ENCODE data around the gene CCDC28B. TPM values are rescaled to one million over a fixed set of nuclear protein-coding genes. Genes with fewer than 3 reads are reported as not detected.
A peak's percentile ranks its signal among the peaks of the same experiment; 100 is the strongest.

The CCDC28B gene
- total and polyA plus RNA-seq, 2 of the 13 experiments (the other 11 are each of a cell fraction or from before 2014, with no cell fraction given), result 2.6 to 3.5 TPM

- peak; percentile 47; the same call in 1 of the 2 replicates for TF ChIP-seq HDAC2 (CRISPR knock-in tag; IDR thresholded peaks at IDR 0.05)
- TF ChIP-seq BCL6 (CRISPR knock-in tag; IDR thresholded peaks at IDR 0.05), result peak; percentile 53
- no peak for TF ChIP-seq GZF1 (CRISPR knock-in tag; IDR thresholded peaks at IDR 0.05)
- no peak for TF ChIP-seq HOXA9 (CRISPR knock-in tag; IDR thresholded peaks at IDR 0.05; ENCODE audit: borderline replicate concordance)
- no peak for TF ChIP-seq ZBTB42 (CRISPR knock-in tag; IDR thresholded peaks at IDR 0.05)
- TF ChIP-seq ZNF263 (CRISPR knock-in tag; IDR thresholded peaks at IDR 0.05), result no peak
- no peak for TF ChIP-seq HINFP (CRISPR knock-in tag; IDR thresholded peaks at IDR 0.05; ENCODE audit: low read depth)
- no peak for TF ChIP-seq ZC3H4 (CRISPR knock-in tag; IDR thresholded peaks at IDR 0.05; ENCODE audit: borderline replicate concordance)
- TF ChIP-seq ARHGAP35 (CRISPR knock-in tag; IDR thresholded peaks at IDR 0.05; ENCODE audit: borderline replicate concordance), result no peak
- no peak for TF ChIP-seq ZBTB1 (CRISPR knock-in tag; IDR thresholded peaks at IDR 0.05; ENCODE audit: borderline replicate concordance)
- peak; percentile 71 for TF ChIP-seq ARID5B (CRISPR knock-in tag; IDR thresholded peaks at IDR 0.05)
- no peak for TF ChIP-seq FOXA1 (IDR thresholded peaks at IDR 0.05)
- TF ChIP-seq FOXA1 (CRISPR knock-in tag; IDR thresholded peaks at IDR 0.05), result peak; percentile 91
- no peak for TF ChIP-seq ZNF207 (IDR thresholded peaks at IDR 0.05; ENCODE audit: borderline replicate concordance)
- TF ChIP-seq ZNF124 (CRISPR knock-in tag; IDR thresholded peaks at IDR 0.05), result peak; percentile 31; the same call in 1 of the 2 replicates
- TF ChIP-seq E2F1 (CRISPR knock-in tag; IDR thresholded peaks at IDR 0.05), result no peak
- peak; percentile 30; the same call in 1 of the 2 replicates for TF ChIP-seq SMC3 (IDR thresholded peaks at IDR 0.05; ENCODE audit: low read length)
- TF ChIP-seq SRY (CRISPR knock-in tag; IDR thresholded peaks at IDR 0.05), result no peak
- no peak for TF ChIP-seq ZFX (CRISPR knock-in tag; IDR thresholded peaks at IDR 0.05; ENCODE audit: low read depth)
- no peak for TF ChIP-seq NRL (CRISPR knock-in tag; IDR thresholded peaks at IDR 0.05; ENCODE audit: borderline replicate concordance)
These were observed 21.8 kb upstream of the CCDC28B start (continued) for GRCh38 chr1:32178380-32179192.
